NK-92 treated with Interleukin-12 subunit alpha and Interleukin-12 subunit beta, amount 100 ng/mL, for 24 hours (cell line): Measurements from ENCODE around the gene CLEC12A.
"Not testable (repeated sequence)": the region's sequence is repeated elsewhere in the genome, so short reads cannot be mapped to it uniquely, and the experiment has no call there.

Source experiments
- DNase-seq: peaks from one replicate; lab custom pipeline; 2025; lab: John Stamatoyannopoulos, UW

Gene CLEC12A

DNA sequence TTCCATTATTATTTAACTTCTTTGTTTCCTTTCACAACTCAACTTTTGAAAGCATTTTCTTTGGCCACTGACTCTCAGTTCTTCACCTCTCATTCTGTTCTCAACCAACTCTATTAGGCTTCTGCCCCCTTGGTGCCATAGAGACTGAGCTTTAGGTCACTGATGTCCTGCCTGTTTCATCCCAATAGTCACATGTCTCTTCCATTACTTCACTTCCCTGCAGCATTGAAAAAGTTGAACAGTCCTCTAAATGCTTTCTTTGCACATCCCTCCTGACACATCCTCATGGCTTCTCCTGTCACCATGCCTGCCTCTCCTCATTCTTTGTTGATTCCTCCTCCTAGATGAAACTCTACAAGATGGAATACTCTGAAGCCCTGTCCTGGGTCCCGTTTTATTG, 2.7 kb downstream of the CLEC12A start:
- DNase-seq, result no peak

DNA sequence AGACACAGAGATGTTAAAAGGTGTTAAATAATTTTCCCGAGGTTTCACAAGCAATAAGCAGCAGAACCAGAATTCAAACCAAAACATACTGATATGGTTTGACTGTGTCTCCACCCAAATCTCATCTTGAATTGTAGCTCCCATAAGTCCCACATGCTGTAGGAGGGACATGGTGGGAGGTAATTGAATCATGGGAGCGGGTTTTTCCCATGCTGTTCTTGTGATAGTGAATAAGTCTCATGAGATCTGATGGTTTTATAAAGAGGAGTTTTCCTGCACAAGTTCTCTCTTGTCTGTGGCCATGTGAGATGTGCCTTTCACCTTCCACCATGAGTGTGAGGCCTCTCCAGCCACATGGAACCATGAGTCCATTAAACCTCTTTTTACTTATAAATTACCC, 3.5 kb downstream of the CLEC12A start:
- DNase-seq, result not testable (repeated sequence)

DNA sequence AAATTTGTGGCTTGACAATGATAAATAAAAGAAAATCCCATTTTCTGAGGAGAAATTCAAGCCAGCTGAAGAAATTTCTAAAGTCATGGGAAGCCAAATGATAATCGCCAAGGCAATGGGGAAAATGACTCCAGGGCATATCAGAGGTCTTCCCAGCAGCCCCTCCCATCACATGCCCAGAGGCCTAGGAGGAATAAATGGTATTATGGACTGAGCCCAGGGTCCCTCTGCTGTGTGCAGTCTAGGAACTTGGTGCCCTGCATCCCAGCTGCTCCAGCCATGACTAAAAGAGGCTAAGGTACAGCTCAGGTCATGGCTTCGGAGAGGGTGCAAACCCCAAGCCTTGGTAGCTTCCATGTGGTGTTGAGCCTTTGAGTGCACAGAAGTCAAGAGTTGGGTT, 4.4 kb downstream of the CLEC12A start:
- DNase-seq, result no peak

GRCh38 chr12:9976626-9977025, 5.4 kb downstream of the CLEC12A start:
- not testable (repeated sequence) for DNase-seq

GRCh38 chr12:9977916-9978315, 6.7 kb downstream of the CLEC12A start:
- DNase-seq, result no peak

GRCh38 chr12:9980126-9980525, 8.9 kb downstream of the CLEC12A start:
- no peak for DNase-seq

DNA sequence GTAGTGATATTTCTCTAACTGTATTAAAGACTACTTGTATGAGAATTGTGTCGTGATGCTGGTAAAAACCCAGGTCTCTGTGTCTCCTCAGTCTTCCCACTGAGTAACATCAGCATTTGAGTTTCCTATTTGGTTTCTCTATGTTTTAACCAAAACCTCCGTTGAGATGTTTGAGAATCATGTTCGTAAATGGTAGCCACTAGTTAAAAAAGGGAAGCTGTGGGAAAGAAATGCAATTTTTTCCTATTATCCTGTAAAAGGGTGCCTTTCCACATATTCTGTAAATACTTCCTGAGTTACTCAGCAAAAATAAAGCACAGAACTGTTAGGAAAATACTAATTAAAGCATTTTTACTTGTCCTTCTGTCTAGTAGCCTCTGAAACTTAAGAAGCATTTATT, 20.7 kb downstream of the CLEC12A start:
- no peak for DNase-seq

GRCh38 chr12:9992296-9992695, 21.1 kb downstream of the CLEC12A start:
- DNase-seq, result no peak

DNA sequence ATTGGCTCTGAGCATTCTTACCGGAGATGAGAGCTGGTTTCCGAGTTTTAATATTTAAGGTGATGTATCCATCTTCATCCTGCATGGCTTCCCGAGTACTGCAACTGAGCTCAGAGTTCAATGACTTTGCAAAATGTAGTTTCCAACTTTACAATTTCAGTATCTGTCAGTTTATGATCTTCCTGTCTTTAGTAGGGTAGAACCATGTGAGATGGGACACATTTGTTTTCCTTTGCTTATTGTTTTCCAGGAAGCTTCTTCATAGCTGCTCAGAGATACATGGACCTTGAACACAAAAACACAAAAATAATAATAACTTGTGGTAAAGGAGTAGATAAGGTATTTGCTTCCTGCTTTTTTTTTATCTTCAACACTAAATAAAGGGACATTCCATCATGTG, 27.8 kb downstream of the CLEC12A start, which contains the start of gene CLEC1B:
Gene CLEC1B, minus strand, starts transcription at position 106 of the 400 bp plus-strand sequence. Its CDS starts 21 bp downstream, at position 85.
- no peak for DNase-seq

GRCh38 chr12:10001171-10001776, 30.1 kb downstream of the CLEC12A start:
- DNase-seq, result no peak

DNA sequence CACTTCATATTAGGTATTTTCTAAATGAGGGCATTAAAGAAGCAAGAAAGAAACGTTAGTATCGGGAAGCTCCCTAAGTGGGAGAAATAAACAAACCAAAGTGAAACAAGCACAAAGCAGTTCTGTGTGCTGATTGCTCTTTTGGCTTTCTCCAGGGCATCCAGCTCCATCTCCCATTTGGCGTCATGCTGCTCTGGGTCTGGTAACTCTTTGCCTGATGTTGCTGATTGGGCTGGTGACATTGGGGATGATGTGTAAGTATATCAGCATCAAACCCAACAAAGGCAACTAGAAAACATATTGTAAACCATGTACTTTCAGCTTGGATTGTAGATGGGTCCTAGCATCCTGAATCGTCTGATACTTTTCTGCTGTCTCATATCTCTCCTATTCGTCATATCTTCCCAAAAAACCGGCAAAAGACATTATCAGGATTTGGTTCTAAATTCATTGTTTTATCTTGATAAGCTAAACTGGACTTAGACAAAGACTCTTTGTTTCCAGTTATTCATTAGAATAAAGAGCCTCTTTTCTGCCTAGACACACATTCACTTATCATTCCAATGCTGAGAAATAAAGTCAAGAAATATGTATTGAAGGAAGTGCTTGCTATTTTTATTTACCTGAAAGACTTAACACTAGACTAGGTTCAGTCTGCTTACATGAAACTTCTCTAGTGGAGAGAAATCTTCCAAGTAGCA, 41.6 kb downstream of the CLEC12A start:
- no peak for DNase-seq

- no peak for DNase-seq
Measured at GRCh38 chr12:10015450-10015849, 44.2 kb downstream of the CLEC12A start.

GRCh38 chr12:10016881-10017280, 45.7 kb downstream of the CLEC12A start:
- DNase-seq, result no peak

DNA sequence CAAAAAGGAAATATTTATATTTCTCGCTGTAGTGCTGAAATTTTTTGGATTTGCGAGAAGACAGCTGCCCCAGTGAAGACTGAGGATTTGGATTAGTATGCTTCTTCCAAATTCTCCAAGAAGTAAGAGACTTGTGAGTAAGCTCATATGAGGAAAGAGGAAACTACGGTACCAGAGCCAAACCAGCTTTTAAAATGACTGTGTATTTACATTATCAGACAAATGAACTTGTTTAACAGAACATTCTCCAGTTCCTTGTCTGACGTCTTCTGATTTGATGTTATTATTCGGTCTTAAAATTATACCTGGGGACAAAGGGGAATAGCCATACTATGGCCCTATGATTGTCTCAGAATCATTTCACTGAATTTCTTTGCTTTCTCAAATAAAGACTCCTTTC, 47.2 kb downstream of the CLEC12A start:
- no peak for DNase-seq

DNA sequence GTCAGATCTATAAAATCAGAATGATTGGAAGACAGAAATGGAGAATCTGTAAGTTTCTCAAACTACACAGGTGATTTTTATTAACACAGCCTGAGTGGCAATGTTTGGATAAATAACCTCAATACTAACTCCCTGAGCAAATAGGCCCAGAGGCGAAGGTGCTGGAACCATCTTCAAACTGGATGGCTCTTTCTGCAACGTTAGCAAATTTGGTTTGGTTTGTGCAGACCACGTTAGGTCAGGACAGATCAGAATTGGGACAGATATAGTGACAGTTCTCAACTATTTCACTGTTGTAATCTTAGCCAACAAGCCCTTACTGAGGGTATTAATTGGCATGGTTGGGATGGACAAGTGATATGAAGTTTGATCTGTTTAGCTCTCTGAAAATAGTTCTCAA, 50.1 kb downstream of the CLEC12A start:
- no peak for DNase-seq

GRCh38 chr12:10025236-10025635, 54.0 kb downstream of the CLEC12A start:
- no peak for DNase-seq

GRCh38 chr12:10026666-10027065, 55.5 kb downstream of the CLEC12A start:
- not testable (repeated sequence) for DNase-seq

GRCh38 chr12:10027311-10027710, 56.1 kb downstream of the CLEC12A start:
- no peak for DNase-seq

DNA sequence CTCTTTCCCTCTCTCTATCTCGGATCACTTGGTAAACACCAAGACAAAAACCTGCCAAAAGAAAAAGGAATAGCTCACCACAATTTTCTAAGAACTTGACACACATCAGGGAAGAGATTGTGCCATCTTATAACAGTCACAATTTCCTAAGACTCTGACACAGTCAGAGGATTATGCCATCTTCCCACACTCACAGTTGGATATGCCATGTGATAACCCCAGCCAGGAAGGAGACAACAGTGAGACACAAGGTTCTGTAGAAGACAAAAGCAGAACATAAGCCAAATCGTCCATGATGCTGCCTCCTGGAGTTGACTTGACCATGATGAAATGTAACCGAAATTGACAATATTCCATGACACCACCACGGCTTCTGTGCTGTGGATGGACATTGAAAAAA, 56.5 kb downstream of the CLEC12A start:
- DNase-seq, result no peak

- DNase-seq, result no peak
Measured at GRCh38 chr12:10030446-10030845, 59.2 kb downstream of the CLEC12A start, which contains the start of gene CLEC9A. TSS of gene CLEC9A (plus strand) at chr12:10030682. CDS start at chr12:10052688, 22,006 bp downstream.

- no peak for DNase-seq
Measured at GRCh38 chr12:10031321-10031720, 60.1 kb downstream of the CLEC12A start.

DNA sequence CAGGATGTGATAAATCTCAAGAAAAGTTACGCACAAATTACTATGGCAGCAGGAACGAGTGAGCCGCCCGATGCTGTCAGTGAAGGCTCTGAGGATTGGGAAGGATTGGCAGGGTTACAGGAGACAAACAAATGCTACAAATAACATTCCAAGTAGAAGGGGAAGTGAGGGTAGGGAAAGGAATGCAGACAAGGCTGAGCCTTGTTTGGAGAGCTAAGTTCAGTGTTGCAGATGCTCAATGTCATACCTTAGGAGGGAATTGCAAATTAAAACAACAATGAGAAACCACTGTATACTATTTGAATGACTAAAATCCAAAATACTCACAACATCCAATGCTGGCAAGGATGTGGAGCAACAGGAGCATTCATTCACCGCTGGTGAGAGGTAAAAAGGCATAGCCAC, 60.6 kb downstream of the CLEC12A start:
- DNase-seq, result no peak

DNA sequence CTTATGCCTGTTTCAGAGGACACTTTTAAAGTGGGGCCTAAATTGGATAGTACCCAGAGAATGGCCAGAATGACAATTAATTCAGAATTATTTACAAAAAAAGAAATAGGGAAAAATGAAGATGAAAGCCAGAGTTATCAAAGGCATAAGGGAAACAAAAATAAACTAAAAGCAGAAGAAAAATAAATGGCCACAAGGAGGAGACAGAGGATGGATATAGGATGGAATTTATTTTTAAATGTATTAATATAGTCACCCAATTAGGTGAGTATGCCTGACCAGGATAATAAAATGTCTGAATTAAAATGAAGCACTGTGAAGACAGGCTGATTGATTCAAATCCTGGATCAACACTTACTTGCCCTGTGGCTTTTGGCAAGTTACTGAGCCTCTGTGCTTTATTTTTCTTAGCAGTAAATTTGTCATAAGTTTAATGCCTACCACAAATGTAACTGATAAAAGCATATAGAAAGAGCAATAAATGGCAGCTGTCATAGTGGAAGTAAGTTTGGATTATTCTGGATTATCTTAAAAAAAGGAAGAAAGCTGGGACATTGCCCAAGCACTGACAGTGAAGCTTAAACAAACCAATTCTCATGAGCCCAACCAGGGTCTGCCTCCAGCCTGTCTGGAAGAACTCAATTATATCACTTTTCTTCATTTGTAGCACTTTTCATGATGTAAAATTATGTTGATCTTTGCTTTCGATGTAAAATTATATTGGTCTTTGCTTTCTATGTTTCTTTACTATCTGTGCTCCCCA, 62.8 kb downstream of the CLEC12A start:
- DNase-seq, result no peak
